Right ventricle myocardium inferior (tissue), 1 donor: ENCODE measurements around the gene TSHZ2. TPM values are rescaled to one million over a fixed set of nuclear protein-coding genes. Genes with fewer than 3 reads are reported as not detected.
A peak's percentile ranks its signal among the peaks of the same experiment; 100 is the strongest.

Experiments
- ATAC-seq: fragments of 200-7000 bp; cut with Tn5 transposase; one replicate; pipeline ENCODE4 v1.9.1; 2020; ENCODE audit warnings: mild to moderate bottlenecking, moderate library complexity
- DNase-seq: peaks from one replicate; pipeline ENCODE4 v3.0.0; 2021; ENCODE audit errors: missing footprints
- intact Hi-C: fragments of 100-400 bp; cut with DNase I; formaldehyde crosslinking; loops from one replicate; pipeline ENCODE4 v1.11.0; 2022
- total RNA-seq: library from RNA; stranded (reverse); fragmentation: NEBNext Ultra II Directional; extraction: Animal tissue kit (Norgen Biotek cat#: 25700); gene quantifications from one replicate; pipeline ENCODE4 v1.2.1, GENCODE V29; 2021
- donor health status: DM: no; HTN: yes; CAD: no; lungs with severe emphysema.

Gene TSHZ2
- total RNA-seq, 1 donor from 2014 or later: 4.2 TPM

DNA sequence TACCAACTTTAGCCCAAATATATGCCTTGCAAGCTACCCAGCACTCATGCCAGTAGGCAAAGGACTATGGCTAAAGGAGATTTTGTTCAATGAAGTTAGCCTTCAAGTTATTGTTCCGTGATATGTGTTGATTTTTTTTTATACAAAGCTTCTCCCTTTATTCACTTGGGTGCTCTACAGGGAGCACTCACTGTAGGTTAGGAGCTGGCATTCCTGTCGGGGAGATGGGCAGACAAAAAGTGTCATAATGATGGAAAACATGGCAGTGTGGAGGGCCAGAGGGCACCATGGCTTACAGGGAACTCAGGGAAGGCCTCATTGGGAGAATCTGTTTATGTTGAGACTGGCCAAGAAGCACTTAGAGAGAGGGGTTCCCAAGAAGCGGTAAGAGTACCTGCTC, 292.4 kb downstream of the TSHZ2 start:
- intact Hi-C loops: no loop called here
- ATAC-seq (no peak), DNase-seq (no peak)

DNA sequence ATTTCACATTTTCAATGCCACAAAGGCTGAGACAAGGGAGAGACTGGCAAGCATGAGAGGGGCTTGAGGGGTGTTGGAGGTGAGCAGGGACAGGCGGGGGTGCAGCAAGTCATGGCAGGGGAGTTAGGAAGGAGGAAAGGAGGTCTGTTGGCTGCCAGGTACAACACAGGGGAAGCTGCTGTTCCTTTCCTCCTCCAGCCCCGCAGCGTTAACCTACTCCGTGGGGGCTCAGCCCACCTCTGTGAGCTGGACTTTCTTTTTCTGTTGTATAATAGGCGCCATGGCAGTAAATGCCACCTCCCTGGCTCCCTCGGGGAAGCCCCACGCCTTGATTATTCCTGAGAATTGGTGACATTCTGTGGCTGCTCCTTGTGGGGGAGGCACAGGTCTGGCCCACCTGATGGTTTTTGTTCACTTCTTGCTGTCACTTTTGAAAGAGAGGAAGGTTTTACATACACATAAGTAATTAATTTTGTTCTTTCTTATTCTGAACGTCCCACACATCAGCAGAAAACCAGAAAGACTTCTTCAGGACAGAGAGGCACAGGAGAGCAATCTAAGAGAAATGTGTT, 293.2 kb downstream of the TSHZ2 start:
- ATAC-seq (no peak), DNase-seq (no peak)
- intact Hi-C loops: no loop called here

DNA sequence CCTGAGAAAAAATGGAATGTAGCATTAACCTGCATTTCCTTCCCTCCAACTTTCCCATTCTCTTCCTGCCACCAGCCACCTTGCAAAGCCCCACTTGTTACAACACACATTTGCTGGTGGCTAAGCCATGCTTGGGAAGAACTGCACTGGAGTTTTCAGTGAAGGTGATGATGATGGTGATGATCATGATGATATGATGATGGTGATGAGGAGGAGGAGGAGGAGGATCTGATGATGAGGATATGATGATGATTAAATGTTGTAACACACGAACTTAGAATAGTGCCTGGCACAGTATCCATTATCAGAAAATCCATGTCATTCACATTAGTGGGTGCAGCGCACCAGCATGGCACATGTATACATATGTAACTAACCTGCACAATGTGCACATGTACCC, 297.2 kb downstream of the TSHZ2 start:
- DNase-seq (no peak), ATAC-seq (no peak)
- intact Hi-C loops: no loop called here

DNA sequence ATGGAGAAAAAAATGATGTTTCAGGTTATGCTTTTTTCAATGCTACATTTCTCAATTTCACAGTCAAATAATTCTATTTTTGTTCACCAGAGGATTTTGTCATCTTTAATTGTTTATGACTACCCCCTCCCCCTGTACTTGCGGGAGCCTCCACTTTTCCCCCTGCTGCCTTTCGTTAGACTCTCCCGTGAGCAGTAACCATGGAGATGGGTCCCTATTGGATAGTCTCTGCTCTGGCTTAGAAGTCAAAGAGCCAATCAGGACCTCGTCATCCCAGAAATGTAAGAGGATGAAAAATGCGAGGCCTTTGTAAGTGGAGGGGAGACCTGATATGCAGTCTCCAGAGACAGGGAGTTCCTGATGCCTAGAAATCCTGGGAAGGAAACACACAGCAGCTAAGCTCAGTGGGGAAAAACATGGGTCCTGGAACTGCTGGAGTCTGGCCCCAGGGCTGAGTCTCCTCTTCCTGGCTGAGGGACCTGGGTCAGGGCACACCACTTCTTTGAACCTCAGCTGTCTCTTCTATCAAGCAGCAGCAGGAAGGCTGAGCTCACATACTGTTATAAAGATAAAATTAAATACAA, 298.7 kb downstream of the TSHZ2 start:
- intact Hi-C loops: no loop called here

DNA sequence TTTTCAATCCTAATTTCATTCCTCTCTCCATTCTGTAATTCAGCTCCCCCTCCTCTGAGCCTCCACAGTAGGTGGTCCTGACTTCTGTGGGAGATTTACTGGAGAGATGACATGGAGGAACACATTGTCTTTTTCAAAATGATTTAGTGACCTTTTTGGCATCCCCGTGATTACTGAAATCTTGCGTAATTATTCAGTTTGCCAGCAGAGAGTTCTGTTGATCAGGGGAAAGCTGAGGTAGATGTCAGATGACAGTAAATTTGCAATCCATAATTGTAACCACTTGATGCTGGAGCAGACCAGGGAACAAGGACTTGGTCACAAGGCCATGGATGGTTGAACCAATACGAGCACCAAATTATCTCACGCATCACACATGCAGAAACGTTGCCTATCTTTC, 302.2 kb downstream of the TSHZ2 start:
- intact Hi-C loops: no loop called here
- DNase-seq (no peak), ATAC-seq (no peak)

More for the DNA sequence above, 298.7 kb downstream of the TSHZ2 start:
- DNase-seq: no peak
- no peak for ATAC-seq

DNA sequence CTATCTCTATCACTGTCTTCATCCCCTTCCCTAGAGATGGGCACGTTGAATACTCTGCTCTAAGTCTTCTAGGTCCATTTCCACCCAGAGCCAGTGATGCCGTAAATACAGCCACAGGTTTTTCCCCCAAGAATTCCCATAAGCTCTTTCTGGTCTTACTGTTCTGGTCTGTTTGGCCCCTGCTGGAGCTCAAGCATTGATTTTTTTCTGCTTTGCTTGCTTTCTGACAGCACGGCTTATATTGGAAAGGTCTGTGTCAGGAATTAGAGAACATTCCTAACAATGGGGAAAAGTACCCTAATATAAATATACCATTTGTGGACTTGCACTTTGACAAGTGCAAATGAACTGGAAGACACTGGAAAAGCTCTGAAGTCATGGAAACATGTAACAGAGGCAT, 302.6 kb downstream of the TSHZ2 start:
- no peak for DNase-seq
- intact Hi-C loops: no loop called here
- ATAC-seq: no peak

DNA sequence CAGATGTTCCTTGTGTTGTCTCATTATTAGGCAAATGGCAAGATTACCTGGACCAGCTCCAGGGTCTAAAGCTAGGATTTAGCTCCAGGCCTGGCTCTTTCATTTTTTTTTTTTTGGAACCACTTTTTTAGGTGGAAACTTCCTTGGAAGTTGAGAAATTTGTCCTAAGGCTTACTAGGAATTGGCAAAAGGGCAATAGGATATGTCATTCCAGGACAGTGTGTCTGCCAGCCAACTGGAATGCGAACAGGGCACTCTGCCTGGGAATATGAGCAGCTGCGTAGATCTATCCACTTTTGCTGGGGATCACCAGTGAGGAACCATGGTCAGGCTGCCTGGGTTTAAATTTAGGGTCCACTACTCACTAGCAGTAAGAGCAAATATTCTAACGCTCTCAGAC, 304.0 kb downstream of the TSHZ2 start:
- ATAC-seq (peak; percentile 75), DNase-seq (peak; percentile 55)
- intact Hi-C loops: no loop called here

DNA sequence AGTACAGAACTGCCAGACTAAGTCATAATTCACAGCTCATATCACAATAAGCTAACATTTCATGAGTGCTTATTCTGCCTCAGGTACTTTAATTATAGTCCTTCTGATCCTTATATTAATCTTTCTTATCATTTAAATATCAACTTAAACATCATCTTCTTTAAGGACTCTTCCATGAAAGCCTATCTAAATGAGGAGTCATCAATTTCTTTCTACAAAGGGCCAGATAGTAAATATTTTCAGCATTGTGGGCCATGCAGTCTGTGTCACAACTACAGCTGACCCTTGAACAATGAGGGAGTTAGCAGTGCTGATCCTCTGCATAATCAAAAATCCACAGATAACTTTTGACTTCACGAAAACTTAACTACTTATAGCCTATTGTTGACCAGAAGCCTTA, 306.4 kb downstream of the TSHZ2 start:
- no peak for DNase-seq
- no peak for ATAC-seq
- intact Hi-C loops: no loop called here

DNA sequence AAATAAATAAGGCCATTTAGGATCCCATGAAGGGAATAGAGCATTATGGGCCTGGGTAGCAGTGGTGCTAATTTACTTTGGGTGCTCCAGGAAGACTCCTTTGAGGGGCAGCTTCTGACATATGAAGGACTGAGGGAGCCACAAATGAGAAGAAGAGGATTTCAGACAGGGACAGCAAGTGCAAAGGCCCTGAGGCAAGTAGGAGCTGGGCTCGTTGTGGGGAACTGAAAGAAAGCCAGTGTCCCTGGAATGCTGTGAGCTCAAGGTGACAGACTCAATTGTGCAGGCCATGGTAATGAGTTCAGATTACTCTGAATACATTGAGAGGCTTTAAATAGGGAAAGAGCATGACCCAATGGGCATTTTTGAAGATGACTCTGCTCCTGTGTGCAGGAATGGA, 307.6 kb downstream of the TSHZ2 start:
- no peak for DNase-seq
- no peak for ATAC-seq
- intact Hi-C loops: no loop called here

DNA sequence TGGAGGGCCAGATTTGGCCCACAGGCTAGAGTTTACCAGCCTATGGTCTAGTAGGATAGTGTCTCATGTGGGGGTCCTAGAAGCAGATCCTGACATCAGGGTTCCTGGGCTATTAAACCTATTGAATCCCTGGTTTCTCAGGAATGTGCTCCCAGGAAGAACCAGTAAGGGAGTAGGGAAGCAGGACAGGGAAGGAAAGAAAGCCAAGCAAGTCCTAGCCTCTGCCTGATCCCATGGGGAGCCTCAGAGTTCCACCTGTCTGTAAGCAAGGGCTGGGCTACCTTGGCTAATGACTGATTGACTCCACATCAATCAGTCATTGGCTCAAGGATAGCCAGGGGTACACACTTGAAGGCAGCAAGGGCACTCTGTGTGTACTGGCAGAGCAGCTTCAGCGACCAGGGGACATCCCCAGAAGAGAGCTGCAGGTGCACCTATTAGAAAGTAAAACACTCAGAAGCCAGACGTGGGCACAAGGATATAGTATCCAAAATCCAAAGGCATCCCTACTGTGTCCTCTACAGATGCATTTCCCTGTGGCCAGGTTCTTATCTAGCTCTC, 309.5 kb downstream of the TSHZ2 start:
- intact Hi-C loops: no loop called here
- no peak for DNase-seq

DNA sequence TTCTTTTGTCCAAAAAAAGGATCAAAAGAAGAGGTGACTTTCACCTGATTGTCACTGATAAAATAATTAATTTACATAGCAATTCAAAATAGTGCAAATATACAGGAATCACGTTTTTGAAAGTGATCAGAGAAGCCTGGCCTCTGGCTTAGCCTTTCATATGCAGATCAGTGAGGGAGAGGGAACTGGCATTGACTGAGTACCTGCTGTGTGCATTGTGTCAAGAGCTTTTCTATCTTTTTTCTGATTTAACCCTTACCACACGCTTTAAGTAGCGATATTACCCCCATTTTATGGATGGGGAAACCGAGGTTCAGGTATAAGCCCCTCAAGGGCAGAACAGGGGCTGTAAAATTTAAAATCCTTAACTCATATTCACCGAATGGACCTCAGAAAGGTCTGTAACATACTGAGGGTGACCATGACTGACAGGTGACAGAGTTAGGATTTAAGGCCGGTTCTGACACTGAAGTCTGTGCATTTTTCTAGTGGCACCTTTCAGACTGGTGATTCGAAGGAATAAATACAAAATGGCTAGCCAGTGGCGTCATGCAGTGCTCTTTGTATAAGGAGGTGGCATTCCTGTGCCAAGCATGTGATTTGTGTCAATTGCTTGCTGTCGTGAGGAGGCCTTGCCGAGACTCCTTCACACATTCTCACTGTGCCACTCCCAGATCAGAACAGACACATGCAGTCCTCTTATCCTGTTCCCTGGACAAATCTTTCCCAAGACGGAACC, 310.2 kb downstream of the TSHZ2 start:
- intact Hi-C loops: no loop called here
- DNase-seq: no peak
- no peak for ATAC-seq

More for the DNA sequence above, 309.5 kb downstream of the TSHZ2 start:
- no peak for ATAC-seq

DNA sequence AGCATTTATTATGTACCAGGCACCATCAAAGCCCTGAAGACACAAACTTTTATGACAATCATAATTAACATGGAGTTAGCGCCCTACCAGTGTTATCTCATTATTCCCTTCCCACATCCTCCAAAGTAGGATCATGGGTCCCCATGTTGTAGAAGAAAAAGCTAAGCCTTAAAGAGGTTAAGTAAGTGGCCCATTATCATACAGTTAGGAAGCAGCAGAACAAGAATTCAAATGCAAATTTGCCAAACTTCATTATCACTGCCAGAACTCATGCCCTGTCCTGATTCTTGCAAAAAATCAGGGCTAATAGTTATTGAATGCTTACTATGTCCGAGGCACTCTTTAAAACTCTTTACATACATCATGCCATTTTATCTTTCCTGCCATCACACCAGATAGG, 310.9 kb downstream of the TSHZ2 start:
- ATAC-seq: no peak

DNA sequence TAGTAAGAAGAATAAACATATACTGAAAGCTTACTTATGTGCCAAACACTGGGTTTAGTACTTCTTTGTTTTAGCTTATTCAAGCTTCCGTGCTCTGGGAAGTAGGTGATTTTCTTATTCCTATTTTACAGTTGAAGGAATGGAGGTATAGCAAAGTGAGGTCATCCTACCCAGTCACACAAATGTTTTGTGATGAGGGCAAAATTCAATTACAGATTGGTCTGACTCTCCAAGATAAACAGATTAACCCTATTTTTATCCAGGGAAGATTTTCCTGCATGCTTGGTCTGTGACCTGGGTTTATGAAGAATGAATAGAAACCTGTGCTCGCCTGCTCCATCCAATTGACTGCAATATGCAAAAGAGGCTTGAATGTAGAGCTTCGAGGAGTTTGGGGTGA, 311.4 kb downstream of the TSHZ2 start:
- no peak for ATAC-seq
- DNase-seq: no peak
- intact Hi-C loops: no loop called here

More for the DNA sequence above, 310.9 kb downstream of the TSHZ2 start:
- intact Hi-C loops: no loop called here
- no peak for DNase-seq

DNA sequence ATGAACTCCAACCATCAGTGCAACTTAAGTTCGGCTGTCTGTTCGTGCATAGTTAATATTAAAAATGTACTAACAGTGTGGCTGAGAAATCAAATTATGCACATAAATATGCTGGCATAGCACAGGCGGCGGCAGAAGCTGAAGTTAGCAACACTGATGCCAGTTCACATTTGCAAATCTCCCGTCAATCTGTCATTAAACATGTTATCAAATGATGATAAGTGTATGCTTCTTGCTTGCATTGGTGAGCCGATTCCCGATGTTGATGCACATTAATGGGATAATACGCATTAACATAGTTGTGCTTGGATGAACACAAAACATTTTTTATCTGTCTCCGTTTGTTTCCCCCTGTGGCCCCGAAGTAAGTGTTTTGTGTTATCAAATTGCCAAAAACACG, 312.1 kb downstream of the TSHZ2 start:
- ATAC-seq (no peak), DNase-seq (no peak)
- intact Hi-C loops: no loop called here

DNA sequence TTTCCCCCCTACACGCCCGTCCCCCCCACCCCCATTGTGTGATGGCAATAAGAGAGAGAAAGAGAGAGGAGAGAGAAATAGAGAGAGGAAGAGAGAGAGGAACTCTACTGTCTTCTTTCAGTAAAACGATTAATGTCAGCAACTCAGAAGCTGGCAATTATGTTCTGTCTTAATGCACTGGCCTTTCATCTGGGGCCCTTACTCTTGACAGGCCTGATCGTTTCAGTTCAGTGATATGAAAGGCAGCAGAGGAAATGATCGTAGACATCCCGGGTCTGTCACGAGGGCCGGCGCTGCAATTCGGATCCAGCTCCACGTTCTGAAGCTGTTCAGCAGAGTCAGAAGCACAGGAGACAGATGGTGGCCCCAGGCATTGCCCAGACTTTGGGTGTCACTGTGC, 312.5 kb downstream of the TSHZ2 start:
- intact Hi-C loops: no loop called here
- ATAC-seq (no peak), DNase-seq (no peak)

DNA sequence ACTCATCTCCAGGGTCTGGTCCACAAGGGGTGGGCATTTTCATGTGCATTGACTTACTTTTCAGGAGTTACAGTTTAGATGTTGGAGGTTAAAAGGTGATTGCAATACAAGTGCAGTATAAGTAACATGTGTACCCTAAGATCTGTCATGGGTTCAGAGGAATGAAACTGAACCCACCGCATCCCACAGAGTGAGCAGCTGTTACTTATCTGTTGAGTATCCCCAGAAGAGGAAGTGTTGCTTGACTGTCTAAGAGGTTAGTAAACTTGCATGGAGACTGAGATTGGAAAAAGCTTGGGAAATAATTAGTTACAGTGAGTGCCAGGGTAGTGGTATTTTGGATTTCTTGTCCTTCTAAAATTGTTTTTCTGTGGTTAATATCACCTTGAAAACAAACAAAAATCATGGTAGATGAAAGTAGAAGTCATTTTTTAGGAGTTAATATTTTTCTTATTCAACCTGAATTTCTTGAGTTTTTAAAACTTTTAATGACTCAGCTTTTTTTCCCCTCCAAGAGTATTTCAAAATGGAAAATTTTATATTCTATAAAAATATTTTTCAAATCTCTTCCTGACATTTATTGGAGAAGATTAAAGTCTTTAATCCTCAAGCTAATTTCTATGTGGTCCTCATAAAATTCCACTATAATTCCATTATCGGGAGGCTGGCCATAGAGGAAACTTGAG, 315.3 kb downstream of the TSHZ2 start:
- no peak for ATAC-seq
- intact Hi-C loops: no loop called here
- no peak for DNase-seq

DNA sequence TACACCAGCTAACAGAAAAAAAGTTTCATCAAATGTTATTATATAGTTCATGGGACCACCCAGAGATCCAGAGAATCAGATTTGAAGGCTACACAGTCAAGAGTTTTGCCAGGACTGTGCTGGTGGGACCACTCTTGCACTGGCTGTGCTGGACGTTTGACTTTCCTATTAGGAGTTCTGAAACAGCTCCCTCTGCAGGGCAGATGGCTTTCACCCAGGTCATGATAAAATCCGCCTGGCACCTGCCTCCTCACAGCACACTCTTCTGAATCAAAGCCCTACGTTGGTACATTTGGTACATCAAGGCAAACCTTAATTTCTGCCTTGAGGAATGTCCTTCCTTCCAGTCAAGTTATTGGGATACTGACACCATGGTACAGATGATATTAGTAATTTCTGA, 319.4 kb downstream of the TSHZ2 start:
- DNase-seq: no peak
- intact Hi-C loops: no loop called here
- no peak for ATAC-seq

DNA sequence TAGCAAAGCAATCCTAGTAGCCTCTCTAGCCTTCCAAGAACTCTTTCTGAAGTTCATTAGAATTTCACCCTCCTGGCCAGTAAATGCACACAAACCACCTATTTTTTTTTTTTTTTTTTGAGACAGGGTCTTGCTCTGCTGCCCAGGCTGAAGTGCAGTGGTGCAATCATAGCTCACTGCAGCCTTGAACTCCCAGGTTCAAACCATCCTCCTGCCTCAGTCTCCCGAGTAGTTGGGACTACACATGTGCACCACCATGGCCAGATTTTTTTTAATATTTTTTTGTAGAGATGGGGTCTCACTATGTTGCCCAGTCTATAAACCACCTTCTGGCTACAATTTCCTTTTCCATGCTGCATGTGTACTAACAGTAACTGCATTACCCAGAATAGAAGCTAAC, 320.2 kb downstream of the TSHZ2 start:
- intact Hi-C loops: no loop called here
- no peak for ATAC-seq
- no peak for DNase-seq

DNA sequence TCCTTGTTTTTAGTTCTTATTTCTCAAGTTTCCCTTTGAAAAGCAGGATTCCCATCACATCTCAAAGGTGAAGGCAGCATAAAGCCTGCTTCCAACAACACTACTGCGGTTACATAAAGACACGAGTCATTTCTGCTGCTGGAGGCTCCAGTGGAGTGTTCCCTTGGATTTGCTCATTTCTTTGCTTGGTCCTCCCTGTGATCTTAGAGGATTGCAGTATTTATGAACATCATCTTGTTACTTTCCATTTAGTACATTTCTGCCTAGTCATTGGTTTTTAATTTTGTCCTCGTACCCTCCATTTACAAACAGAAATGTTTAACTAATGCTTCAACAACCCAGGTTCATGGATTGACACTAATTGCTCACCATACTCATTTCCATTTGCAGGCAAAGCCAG, 322.6 kb downstream of the TSHZ2 start:
- intact Hi-C loops: no loop called here
- ATAC-seq: no peak
- DNase-seq: no peak

DNA sequence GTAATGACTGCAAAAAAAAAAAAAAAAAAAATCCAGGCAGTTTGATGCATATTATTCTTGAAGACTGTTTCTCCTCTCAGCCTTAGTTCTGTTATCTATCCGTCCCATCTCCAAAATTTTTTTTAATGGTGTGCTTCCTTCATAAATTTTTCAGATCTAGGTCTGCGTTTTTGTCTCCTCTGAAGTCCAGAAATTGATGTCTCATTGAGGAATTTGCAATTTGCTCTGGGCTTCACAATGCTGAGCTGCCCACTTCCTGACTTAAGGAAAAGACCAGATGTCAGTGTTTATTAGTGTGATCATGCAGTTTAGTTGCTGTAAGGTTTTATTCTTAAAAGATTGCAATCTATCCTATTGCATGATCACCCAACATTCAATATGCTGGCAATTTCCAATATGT, 323.9 kb downstream of the TSHZ2 start:
- DNase-seq (no peak), ATAC-seq (no peak)
- intact Hi-C loops: no loop called here
